NOMO-1 (cell line): ENCODE data around the gene IFNL1.
A peak's percentile ranks its signal among the peaks of the same experiment; 100 is the strongest.
"Not testable (repeated sequence)": the region's sequence is repeated elsewhere in the genome, so short reads cannot be mapped to it uniquely, and the experiment has no call there.

Experiments
- DNase-seq, 2 experiments: peaks; one replicate each; lab custom pipeline; 2025; ENCODE audit not compliant: unreplicated experiment in 2 of 2; lab: John Stamatoyannopoulos, UW

IFNL1 gene

GRCh38 chr19:39328046-39328705, 32.0 kb downstream of the IFNL1 start:
- DNase-seq: peak; percentile 18 to 21

- no peak for DNase-seq
These were observed 33.7 kb downstream of the IFNL1 start for GRCh38 chr19:39329948-39330347.

DNA sequence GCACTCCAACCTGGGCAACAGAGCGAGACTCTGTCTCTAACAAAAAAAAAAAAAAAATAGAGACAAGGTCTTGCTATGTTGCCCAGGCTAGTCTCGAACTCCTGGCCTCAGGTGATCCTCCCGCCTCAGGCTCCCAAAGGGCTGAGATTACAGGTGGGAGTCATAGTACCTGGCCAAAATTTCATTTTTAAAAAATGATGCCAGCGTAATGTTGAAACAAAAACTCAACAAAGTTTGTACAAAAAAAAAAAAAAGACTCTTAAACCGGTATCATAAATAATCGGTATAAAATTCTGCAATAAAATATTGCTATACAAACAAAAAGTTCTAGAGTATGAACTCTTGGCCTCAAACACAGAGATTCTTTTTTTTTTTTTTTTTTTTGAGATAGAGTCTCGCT, 36.1 kb downstream of the IFNL1 start:
- DNase-seq: no peak

DNA sequence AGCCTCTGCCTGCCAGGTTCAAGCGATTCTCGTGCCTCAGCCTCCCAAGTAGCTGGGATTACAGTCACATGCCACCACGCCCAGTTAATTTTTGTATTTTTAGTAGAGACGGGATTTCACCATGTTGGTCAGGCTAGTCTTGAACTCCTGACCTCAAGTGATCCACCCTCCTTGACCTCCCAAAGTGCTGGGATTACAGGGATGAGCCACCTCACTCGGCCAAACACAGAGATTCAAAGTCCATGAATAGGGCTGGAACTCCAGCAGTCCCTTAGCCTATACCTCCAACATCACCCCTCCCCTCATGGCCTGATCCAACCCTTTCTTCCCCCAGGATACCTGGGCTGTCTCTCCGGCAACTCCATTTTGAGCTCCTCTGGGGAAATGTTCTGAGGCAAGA, 36.5 kb downstream of the IFNL1 start:
- DNase-seq: not testable (repeated sequence)

- no peak for DNase-seq
These were observed 37.3 kb downstream of the IFNL1 start for GRCh38 chr19:39333507-39333906.

DNA sequence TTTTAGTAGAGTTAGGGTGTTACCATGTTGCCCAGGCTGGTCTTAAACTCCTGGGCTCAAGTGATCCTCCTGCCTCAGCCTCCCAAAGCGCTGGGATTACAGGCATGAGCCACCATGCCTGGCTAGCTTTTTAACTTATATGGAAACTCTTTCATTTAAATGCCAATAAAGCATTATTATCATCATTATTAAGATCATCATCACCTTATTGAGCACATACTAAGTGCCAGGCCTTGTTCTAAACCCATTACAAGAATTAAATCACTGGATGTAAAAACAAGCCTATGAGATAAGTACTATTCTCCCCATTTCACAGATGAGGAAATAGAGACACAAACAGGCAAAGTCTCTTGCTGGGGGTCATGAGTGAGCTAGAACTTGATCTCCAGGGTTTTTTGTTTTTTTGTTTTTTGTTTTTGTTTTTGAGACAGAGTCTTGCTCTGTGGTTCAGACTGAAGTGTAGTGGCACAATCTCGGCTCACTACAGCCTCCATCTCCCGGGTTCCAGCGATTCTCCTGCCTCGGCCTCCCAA, 38.3 kb downstream of the IFNL1 start:
- no peak for DNase-seq

- DNase-seq: peak in 1 of 2 experiments; percentile 29
These were observed 39.0 kb downstream of the IFNL1 start for GRCh38 chr19:39335168-39335548.

- no peak for DNase-seq
These were observed 40.3 kb downstream of the IFNL1 start for GRCh38 chr19:39336483-39336882.

- DNase-seq: no peak
These were observed 43.5 kb downstream of the IFNL1 start for GRCh38 chr19:39339674-39340073.

- not testable (repeated sequence) for DNase-seq
These were observed 43.9 kb downstream of the IFNL1 start for GRCh38 chr19:39340156-39340555.

DNA sequence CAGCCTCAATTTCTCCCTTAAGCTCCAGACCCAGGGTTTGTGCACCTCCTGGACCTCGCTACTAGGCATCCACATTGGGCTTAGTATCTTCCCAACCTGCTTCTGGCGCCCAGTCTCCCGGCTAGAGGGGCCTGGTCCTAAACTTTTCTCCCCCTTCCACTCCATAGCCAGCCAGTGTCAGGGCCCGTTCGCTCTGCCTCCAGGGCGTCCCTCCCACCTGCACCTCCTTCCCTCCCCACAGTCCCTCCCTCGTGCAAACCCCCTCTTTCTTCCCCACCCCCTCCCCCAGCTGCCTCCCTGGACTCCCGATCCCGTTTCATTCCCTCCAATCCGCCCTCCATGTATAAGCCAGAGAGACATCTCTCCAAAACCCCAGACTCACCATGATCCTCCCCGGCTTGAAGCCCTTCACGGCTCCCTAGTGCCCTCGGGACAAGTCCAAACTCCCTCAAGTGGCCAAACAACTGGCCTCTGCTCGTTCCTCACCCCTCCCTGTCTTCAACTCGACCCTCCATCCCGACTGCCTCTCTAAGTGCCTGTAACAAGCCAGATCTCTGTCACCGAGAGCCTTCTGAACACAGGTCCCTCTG, 45.0 kb downstream of the IFNL1 start:
- DNase-seq: peak in 1 of 2 experiments; percentile 53

DNA sequence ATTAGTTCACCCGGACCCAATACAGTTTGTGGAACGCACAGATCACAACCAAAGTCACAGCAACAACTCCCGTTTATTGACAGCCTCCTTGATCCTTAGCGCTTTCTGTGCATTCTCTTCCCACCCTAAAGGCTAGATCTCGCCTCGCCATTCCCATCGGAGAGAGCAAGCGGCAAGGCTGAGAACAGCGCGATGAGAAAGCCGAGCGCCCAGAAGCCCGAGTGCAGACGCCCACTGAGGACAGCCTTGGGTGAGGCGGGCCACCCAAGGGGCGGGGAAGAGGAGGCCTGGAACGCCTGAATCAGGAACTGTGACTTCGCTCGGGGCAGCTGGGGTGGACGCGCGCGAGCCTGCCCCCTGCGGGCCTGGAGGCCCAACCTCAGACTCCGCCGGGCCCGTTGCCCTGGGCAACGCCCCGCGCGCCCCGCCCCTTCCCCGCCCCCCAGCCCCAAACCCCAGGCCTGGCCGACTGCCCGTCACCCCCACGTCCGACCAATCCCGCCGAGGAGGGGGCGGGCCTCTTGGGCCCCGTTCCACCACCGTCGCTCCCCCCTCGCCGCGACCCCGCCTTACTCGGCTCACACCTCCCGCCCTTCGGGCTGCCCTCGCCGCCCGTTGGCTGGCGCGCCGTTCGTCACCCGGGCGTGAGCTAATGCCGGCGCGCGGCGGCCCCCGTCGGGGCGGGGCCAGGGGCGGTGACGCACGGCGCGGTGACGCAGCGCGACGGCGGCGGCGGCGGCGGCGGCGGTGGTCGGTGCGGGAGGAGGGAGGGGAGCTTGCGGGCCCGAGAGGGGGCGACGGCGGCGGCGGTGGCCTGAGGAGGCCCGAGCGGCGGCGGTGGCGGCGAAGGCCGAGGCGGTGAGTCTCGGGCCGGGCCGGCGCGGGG, 45.8 kb downstream of the IFNL1 start, which contains the start of gene SAMD4B:
SAMD4B (plus strand) TSS at position 703 of the 886 bp plus-strand sequence. CDS start 14,473 bp downstream, outside the sequence.
- DNase-seq: peak; percentile 99 to 100

- no peak for DNase-seq
These were observed 46.6 kb downstream of the IFNL1 start for GRCh38 chr19:39342647-39343305.

DNA sequence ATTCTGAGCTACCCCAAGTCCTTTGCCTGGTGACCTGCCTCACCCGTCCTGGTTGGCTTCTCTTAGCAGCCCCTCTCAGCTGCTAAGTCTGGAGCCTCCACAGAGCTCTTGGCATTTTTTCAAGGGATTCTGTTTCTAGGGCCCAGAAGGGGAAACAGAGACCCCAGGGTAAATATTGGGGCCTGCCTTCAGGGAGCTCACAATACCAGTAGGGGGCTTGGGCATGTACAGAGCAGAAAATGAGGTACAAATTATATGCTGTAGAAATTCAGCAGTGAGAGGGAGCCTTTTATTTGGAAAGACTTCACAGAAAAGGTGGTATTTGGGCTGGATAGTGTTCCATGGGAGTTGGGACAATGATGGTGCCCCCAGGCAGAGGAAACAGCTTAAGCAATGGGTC, 49.7 kb downstream of the IFNL1 start:
- DNase-seq: no peak

DNA sequence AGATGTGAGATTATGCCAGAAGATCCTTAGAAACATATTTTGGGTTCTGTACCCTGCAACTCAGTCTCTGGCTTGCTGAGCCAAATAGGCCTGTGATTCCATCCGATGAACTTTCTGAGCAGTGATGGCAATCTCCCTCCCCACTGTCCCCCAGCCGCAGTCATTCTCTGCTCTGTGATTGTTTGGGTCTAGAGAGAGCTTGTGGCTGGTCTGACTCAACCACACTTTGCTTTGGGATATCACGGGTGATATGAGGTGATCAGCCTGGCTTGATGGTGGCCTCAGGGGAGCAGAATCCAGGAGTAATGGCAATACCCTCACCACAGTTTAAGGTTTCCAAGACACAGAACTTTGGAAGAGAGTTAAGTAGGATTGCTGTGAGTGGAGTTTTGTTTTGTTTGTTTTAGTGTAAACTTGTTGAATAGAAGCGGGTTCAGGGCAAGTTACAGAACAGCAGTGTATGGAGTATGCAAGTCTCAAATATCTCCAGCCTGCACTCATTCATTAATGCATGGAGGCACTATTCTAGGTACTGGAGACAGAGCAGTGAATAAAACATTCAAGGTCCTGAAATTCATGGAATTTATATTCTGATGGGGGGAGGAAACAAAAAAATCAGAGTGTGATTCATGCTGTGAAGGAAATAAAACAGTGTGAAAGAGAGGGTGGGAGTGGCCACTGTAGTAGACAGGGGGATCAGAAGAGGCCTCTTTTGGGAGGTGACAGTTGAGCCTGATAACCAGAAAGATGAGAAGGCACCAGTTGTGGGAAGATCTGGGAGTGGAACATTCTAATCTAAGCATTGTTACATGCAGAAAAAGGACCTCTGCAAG, 51.3 kb downstream of the IFNL1 start:
- DNase-seq: no peak
